GM03348 (cell line): ENCODE data around the gene EIF4E1B.

Experiments
- DNase-seq: peaks from one replicate; pipeline ENCODE4 v3.0.0; 2012; ENCODE audit warnings: low spot score

Gene EIF4E1B

GRCh38 chr5:176626876-176627236, 3.6 kb upstream of the EIF4E1B start:
- no peak for DNase-seq

GRCh38 chr5:176627582-176627981, 2.9 kb upstream of the EIF4E1B start:
- no peak for DNase-seq

- no peak for DNase-seq
Observed at GRCh38 chr5:176628406-176629228, 1.9 kb upstream of the EIF4E1B start.

- DNase-seq, result no peak
Observed at GRCh38 chr5:176629317-176629852, 1.1 kb upstream of the EIF4E1B start.

- DNase-seq, result no peak
Observed at GRCh38 chr5:176630681-176631222, 277 bp downstream of the EIF4E1B start.

GRCh38 chr5:176631383-176632200, 1.1 kb downstream of the EIF4E1B start:
- no peak for DNase-seq

- no peak for DNase-seq
Observed at GRCh38 chr5:176632745-176633144, 2.3 kb downstream of the EIF4E1B start.

GRCh38 chr5:176633598-176633997, 3.1 kb downstream of the EIF4E1B start:
- no peak for DNase-seq

- DNase-seq, result no peak
Observed at GRCh38 chr5:176636426-176636825, 6.0 kb downstream of the EIF4E1B start.

- no peak for DNase-seq
Observed at GRCh38 chr5:176637556-176637955, 7.1 kb downstream of the EIF4E1B start.

- no peak for DNase-seq
Observed at GRCh38 chr5:176638437-176638836, 8.0 kb downstream of the EIF4E1B start.

- no peak for DNase-seq
Observed at GRCh38 chr5:176639208-176639607, 8.7 kb downstream of the EIF4E1B start.

- peak; percentile 59 for DNase-seq
Observed at GRCh38 chr5:176639981-176640380, 9.5 kb downstream of the EIF4E1B start.

- no peak for DNase-seq
Observed at GRCh38 chr5:176640616-176641015, 10.1 kb downstream of the EIF4E1B start.

GRCh38 chr5:176642675-176643490, 12.4 kb downstream of the EIF4E1B start:
- no peak for DNase-seq

- DNase-seq, result no peak
Observed at GRCh38 chr5:176643491-176644219, 13.2 kb downstream of the EIF4E1B start.

- no peak for DNase-seq
Observed at GRCh38 chr5:176644294-176644693, 13.8 kb downstream of the EIF4E1B start.

- no peak for DNase-seq
Observed at GRCh38 chr5:176644878-176645670, 14.6 kb downstream of the EIF4E1B start.

GRCh38 chr5:176646049-176646706, 15.7 kb downstream of the EIF4E1B start:
- no peak for DNase-seq

- DNase-seq, result peak; percentile 21
Observed at GRCh38 chr5:176646707-176647029, 16.2 kb downstream of the EIF4E1B start.
